H1 (cell line): Measurements from ENCODE around the gene ITPR1. TPM values are rescaled to one million over a fixed set of nuclear protein-coding genes. Genes with fewer than 3 reads are reported as not detected.

Experiments
- CTCF ChIA-PET: fragments of 300-600 bp; sonication (Branson Sonifier 250); formaldehyde crosslinking; loops from one replicate; lab custom pipeline; 2021; ENCODE audit not compliant: partially characterized antibody; lab: Charles Lee
- POLR2A ChIA-PET: fragments of 300-600 bp; sonication (Branson Sonifier 250); formaldehyde crosslinking; loops from one replicate; lab custom pipeline; 2021; ENCODE audit warnings: inconsistent platforms; ENCODE audit not compliant: partially characterized antibody; lab: Charles Lee
- DNase-seq, 2 experiments: peaks; one replicate each; pipeline versions ENCODE4 v3.0.0 to v3.0.0-alpha.2; 2010 to 2022; ENCODE audit warnings: low spot score in 2 of 2, low read depth in 1 of 2, mixed read lengths in 1 of 2
- FAIRE-seq: peaks from 2 replicates; lab custom pipeline; 2011; peaks lifted over from hg19 to GRCh38; lab: Jason Lieb, UNC
- H2AFZ ChIP-seq: 2 replicates; pipeline ENCODE4 v1.8.1; 2012; ENCODE audit warnings: low read length, inconsistent platforms
- H2AK5ac ChIP-seq: 2 replicates; pipeline ENCODE4 v1.6.1; 2013; ENCODE audit warnings: low read depth, low read length
- H2BK120ac ChIP-seq: replicated peaks from 2 replicates; pipeline ENCODE3; 2013; ENCODE audit warnings: low read depth, low read length, inconsistent platforms
- H2BK12ac ChIP-seq: 2 replicates; pipeline ENCODE4 v1.6.1; 2013; ENCODE audit warnings: low read depth, low read length
- H2BK15ac ChIP-seq: 2 replicates; pipeline ENCODE4 v1.6.1; 2013; ENCODE audit warnings: low read length
- H2BK20ac ChIP-seq: 2 replicates; pipeline ENCODE4 v1.6.1; 2013; ENCODE audit warnings: low read length
- H2BK5ac ChIP-seq: 2 replicates; pipeline ENCODE4 v1.6.1; 2013; ENCODE audit warnings: low read depth, low read length
- H3K14ac ChIP-seq: 2 replicates; pipeline ENCODE4 v1.6.1; 2013; ENCODE audit warnings: inconsistent platforms; ENCODE audit not compliant: insufficient read length
- H3K18ac ChIP-seq: 2 replicates; pipeline ENCODE4 v1.6.1; 2013; ENCODE audit warnings: low read length; ENCODE audit errors: extremely low read depth
- H3K23ac ChIP-seq: 2 replicates; pipeline ENCODE4 v1.6.1; 2013; ENCODE audit warnings: inconsistent platforms; ENCODE audit not compliant: insufficient read length
- H3K23me2 ChIP-seq: 2 replicates; pipeline ENCODE4 v1.6.1; 2013; ENCODE audit warnings: low read depth, low read length
- H3K27ac ChIP-seq: 2 replicates; pipeline ENCODE4 v1.6.1; 2011; ENCODE audit warnings: low read depth, low read length, inconsistent platforms
- H3K27me3 ChIP-seq, 4 experiments: replicated peaks in 1 of 4; 1 replicate in 1 of 4; 2 replicates in 3 of 4; pipeline versions ENCODE4 v1.6.1 to v1.8.1; 2011 to 2013; ENCODE audit warnings: low read length in 3 of 4, mild to moderate bottlenecking in 3 of 4, inconsistent platforms in 2 of 4, mixed read lengths in 2 of 4, moderate library complexity in 1 of 4; ENCODE audit not compliant: control insufficient read depth in 3 of 4, insufficient read depth in 3 of 4; ENCODE audit errors: extremely low read depth in 1 of 4
- H3K36me3 ChIP-seq, 4 experiments: 2 replicates each; pipeline versions ENCODE4 v1.6.1 to v1.8.1; 2011 to 2013; ENCODE audit warnings: mild to moderate bottlenecking in 4 of 4, low read length in 3 of 4, moderate library complexity in 2 of 4, control low read depth in 1 of 4, inconsistent platforms in 1 of 4; ENCODE audit not compliant: insufficient read depth in 4 of 4, control insufficient read depth in 2 of 4
- H3K4ac ChIP-seq: replicated peaks from 2 replicates; pipeline ENCODE3; 2013; ENCODE audit warnings: low read length, low read depth, mixed read lengths, inconsistent platforms; ENCODE audit not compliant: insufficient read length
- H3K4me1 ChIP-seq, 4 experiments: replicated peaks in 1 of 4; 1 replicate in 1 of 4; 2 replicates in 3 of 4; pipeline versions ENCODE4 v1.6.1 to v1.8.1; 2011 to 2013; ENCODE audit warnings: low read length in 3 of 4, inconsistent platforms in 2 of 4, mixed read lengths in 1 of 4; ENCODE audit not compliant: insufficient read depth in 4 of 4, control insufficient read depth in 3 of 4
- H3K4me2 ChIP-seq, 2 experiments: 2 replicates each; pipeline versions ENCODE4 v1.6.1 to v1.8.1; 2011 to 2013; ENCODE audit warnings: low read depth in 2 of 2, low read length in 2 of 2, control low read depth in 1 of 2, inconsistent platforms in 1 of 2, mild to moderate bottlenecking in 1 of 2; ENCODE audit not compliant: insufficient read depth in 1 of 2
- H3K4me3 ChIP-seq, 4 experiments: fragments of 200-600, 300-600 bp in 1 of 4; sonication (generic), shearing (Covaris generic), sonication (Bioruptor Twin) in 1 of 4; 2 replicates each; pipeline versions ENCODE4 v1.5.1 to v1.8.1; 2011 to 2016; ENCODE audit warnings: low read length in 4 of 4, low read depth in 3 of 4, control low read depth in 2 of 4, inconsistent platforms in 2 of 4, mild to moderate bottlenecking in 2 of 4, mixed read lengths in 1 of 4, moderate library complexity in 1 of 4; ENCODE audit not compliant: insufficient read depth in 2 of 4; ENCODE audit errors: extremely low read depth in 1 of 4
- H3K56ac ChIP-seq: replicated peaks from 2 replicates; pipeline ENCODE3; 2013; ENCODE audit warnings: low read depth, mild to moderate bottlenecking, mixed read lengths, low read length, inconsistent platforms; ENCODE audit not compliant: insufficient read length
- H3K79me1 ChIP-seq: 2 replicates; pipeline ENCODE4 v1.6.1; 2013; ENCODE audit warnings: low read depth, low read length, control low read depth
- H3K79me2 ChIP-seq, 2 experiments: 2 replicates each; pipeline versions ENCODE4 v1.6.1 to v1.8.1; 2012 to 2013; ENCODE audit warnings: low read length in 2 of 2, mild to moderate bottlenecking in 2 of 2, inconsistent platforms in 1 of 2; ENCODE audit not compliant: insufficient read depth in 2 of 2, control insufficient read depth in 1 of 2
- H3K9ac ChIP-seq, 4 experiments: replicated peaks in 1 of 4; 1 replicate in 1 of 4; 2 replicates in 3 of 4; pipeline versions ENCODE4 v1.6.1 to v1.8.1; 2011 to 2013; ENCODE audit warnings: low read depth in 3 of 4, low read length in 3 of 4, control low read depth in 2 of 4, mild to moderate bottlenecking in 2 of 4, moderate library complexity in 2 of 4, inconsistent platforms in 1 of 4; ENCODE audit errors: extremely low read depth in 1 of 4
- H3K9me3 ChIP-seq, 2 experiments: 2 replicates each; pipeline versions ENCODE4 v1.6.1 to v1.8.1; 2012 to 2013; ENCODE audit warnings: mild to moderate bottlenecking in 2 of 2, moderate library complexity in 2 of 2, control low read depth in 1 of 2, inconsistent platforms in 1 of 2, low read depth in 1 of 2, low read length in 1 of 2, mixed read lengths in 1 of 2; ENCODE audit not compliant: insufficient read depth in 2 of 2
- H4K20me1 ChIP-seq, 2 experiments: replicated peaks in 1 of 2; 2 replicates each; pipeline versions ENCODE3 to v1.8.1; 2011 to 2013; ENCODE audit warnings: inconsistent platforms in 2 of 2, low read length in 2 of 2, mild to moderate bottlenecking in 1 of 2; ENCODE audit not compliant: insufficient read depth in 2 of 2, control insufficient read depth in 1 of 2
- H4K5ac ChIP-seq: 2 replicates; pipeline ENCODE4 v1.6.1; 2013; ENCODE audit warnings: low read length, low read depth, mixed read lengths, inconsistent platforms; ENCODE audit not compliant: insufficient read length
- H4K8ac ChIP-seq: 2 replicates; pipeline ENCODE4 v1.8.0; 2013; ENCODE audit warnings: mild to moderate bottlenecking, moderate library complexity, low read length, inconsistent platforms; ENCODE audit not compliant: insufficient read depth; ENCODE audit errors: extremely low read depth
- H4K91ac ChIP-seq: replicated peaks from 2 replicates; pipeline ENCODE3; 2013; ENCODE audit warnings: low read length, mixed read lengths, inconsistent platforms; ENCODE audit not compliant: insufficient read length
- BRCA1 ChIP-seq: IDR thresholded peaks from 2 replicates; pipeline ENCODE4 v1.6.1; 2012; ENCODE audit warnings: low read depth, low read length, improper control_type of control experiment
- EZH2 ChIP-seq: fragments of 200-600 bp; sonication (generic); IDR thresholded peaks from 2 replicates; pipeline ENCODE4 v1.7.1; 2012; ENCODE audit warnings: low read depth, mild to moderate bottlenecking, moderate library complexity, low read length, inconsistent platforms; ENCODE audit not compliant: severe bottlenecking
- FOSL1 ChIP-seq: IDR thresholded peaks from 2 replicates; pipeline ENCODE4 v1.6.1; 2011; ENCODE audit warnings: mild to moderate bottlenecking, low read depth, low read length, moderate library complexity; ENCODE audit not compliant: insufficient read depth
- GABPA ChIP-seq: IDR thresholded peaks from 2 replicates; pipeline ENCODE4 v1.6.1; 2011; ENCODE audit warnings: mild to moderate bottlenecking, low read length, moderate library complexity, borderline replicate concordance; ENCODE audit not compliant: insufficient read depth
- NRF1 ChIP-seq: IDR thresholded peaks from 2 replicates; pipeline ENCODE4 v1.6.1; 2011; ENCODE audit warnings: mild to moderate bottlenecking, low read depth, low read length, improper control_type of control experiment
- PHF8 ChIP-seq: fragments of 200-600 bp; sonication (generic); conservative IDR thresholded peaks from 2 replicates; pipeline ENCODE4 v1.7.1; 2012; ENCODE audit warnings: low read depth, mild to moderate bottlenecking, inconsistent platforms, low read length, moderate library complexity
- RFX5 ChIP-seq: IDR thresholded peaks from 2 replicates; pipeline ENCODE4 v1.6.1; 2011; ENCODE audit warnings: low read depth, low read length, improper control_type of control experiment, borderline replicate concordance
- TBP ChIP-seq: IDR thresholded peaks from 2 replicates; pipeline ENCODE4 v1.6.1; 2011; ENCODE audit warnings: low read depth, low read length, improper control_type of control experiment
- TCF12 ChIP-seq: IDR thresholded peaks from 2 replicates; pipeline ENCODE4 v1.6.1; 2011; ENCODE audit warnings: low read depth, mild to moderate bottlenecking, low read length
- WGBS, 2 experiments: shearing (Covaris generic) in 1 of 2; methylation state at CpG; one replicate each; pipeline versions ENCODE4 v1.1.6 to v1.1.7; 2013 to 2015; ENCODE audit warnings: low lambda C conversion rate in 2 of 2, mixed read lengths in 2 of 2, inconsistent platforms in 1 of 2, low coverage in 1 of 2, missing lambda C conversion rate in 1 of 2; ENCODE audit not compliant: insufficient replicate concordance in 2 of 2, insufficient coverage in 1 of 2, insufficient read length in 1 of 2; ENCODE audit errors: extremely low coverage in 1 of 2, missing lambda C conversion rate in 1 of 2; 5-methylcytosine and 5-hydroxymethylcytosine counted together
- polyA plus RNA-seq, 7 experiments: library from polyadenylated mRNA; depleted of rRNA in 3 of 7; stranded (reverse) in 5 of 7; unstranded in 2 of 7; fragments of >200 nt in 5 of 7; fragments of 200-250 nt in 2 of 7; gene quantifications; 1 replicate in 5 of 7; 2 replicates in 1 of 7; 4 replicates in 1 of 7; pipeline versions ENCODE4 v1.2.1 to v1.2.3, GENCODE V29; 2011 to 2013; ENCODE audit warnings: missing spikeins in 2 of 7, mixed read lengths in 2 of 7
- total RNA-seq: library from RNA; stranded (reverse); fragmentation: NEBNext Ultra II Directional; extraction: Animal tissue kit (Norgen Biotek cat#: 25700); gene quantifications from 2 replicates; pipeline ENCODE4 v1.2.1, GENCODE V29; 2021

ITPR1 gene
- total and polyA plus RNA-seq, 2 of the 8 experiments (the other 6 are each of a cell fraction or from before 2014, with no cell fraction given) = 2.5 to 16.3 TPM

- Histone ChIP-seq H4K91ac (no peak overlapping the region), H3K18ac (no peak overlapping the region), H3K4me2 (no peak overlapping the region)
- WGBS, 2 experiments = 88% methylated on average over 3 of the region's 3 CpGs; no CpG with 5 or more reads in 1 of the 2 experiments
- TF ChIP-seq EZH2 (no peak), TCF12 (no peak), FOSL1 (no peak), BRCA1 (no peak), RFX5 (no peak), GABPA (no peak), PHF8 (no peak), TBP (no peak), NRF1 (no peak)
- TF ChIP-seq, all 59 proteins: peak for 0
- no peak overlapping the region for H2BK120ac ChIP-seq
- no peak overlapping the region for H3K9ac ChIP-seq
- no peak overlapping the region for H3K23ac ChIP-seq
- H3K14ac ChIP-seq = no peak overlapping the region
- FAIRE-seq (no peak), DNase-seq (no peak)
- no peak overlapping the region for H3K4me3 ChIP-seq
- 0 out of 2 replicates have a peak overlapping the region, but pooled peaks have one; percentile 31 for H2AFZ ChIP-seq
- no peaks in the 10 kb centered on the region for H3K23me2 ChIP-seq
- H3K4me1 ChIP-seq = peaks cover 0 to 3% (median 0%) of the 10 kb centered on the region in 4 experiments; a peak in 2 of 7 replicates
- ChIA-PET POLR2A (no interaction called here), CTCF (interaction anchor here (0.7 to 2.0 kb wide), 4 partner anchors 12 to 81 kb away, joined by 3 to 12 read pairs (median 4); no protein-coding TSS in a partner anchor)
- H2BK20ac ChIP-seq = no peak overlapping the region
- H2BK15ac ChIP-seq = 0 out of 2 replicates have a peak overlapping the region, but pooled peaks have one; percentile 61
- no peak overlapping the region for H3K56ac ChIP-seq
- H3K27me3 ChIP-seq = no peaks in the 10 kb centered on the region
- no peak overlapping the region for H4K5ac ChIP-seq
- H3K27ac ChIP-seq = no peak overlapping the region
- H2BK12ac ChIP-seq = no peak overlapping the region
- no peaks in the 10 kb centered on the region for H4K20me1 ChIP-seq
- H2BK5ac ChIP-seq = no peak overlapping the region
- H3K9me3 ChIP-seq = no peaks in the 10 kb centered on the region
- H2AK5ac ChIP-seq = no peak overlapping the region
- no peaks in the 10 kb centered on the region for H3K79me1 ChIP-seq
- H3K4ac ChIP-seq = no peak overlapping the region
- no peaks in the 10 kb centered on the region for H3K79me2 ChIP-seq
- no peak overlapping the region for H4K8ac ChIP-seq
- H3K36me3 ChIP-seq = no peaks in the 10 kb centered on the region
Measured at GRCh38 chr3:4895838-4896237, 402.7 kb downstream of the ITPR1 start.
